Measurements from ENCODE around the gene MSMP. TPM values are rescaled to one million over a fixed set of nuclear protein-coding genes. Genes with fewer than 3 reads are reported as not detected.

MSMP gene
- total RNA-seq, 8 experiments from 2014 or later: not detected

GRCh38 chr9:35725362-35725761 lies 28.7 kb downstream of the MSMP start:
- 90 to 100% (median 95%) methylated on average over 4 to 8 of the region's 11 CpGs; no CpG with 5 or more reads in 5 of the 10 experiments for WGBS, 10 experiments
- no peak for ATAC-seq (replicated peaks in 6 of 8)
- H3K27ac ChIP-seq: no peak overlapping the region
- in situ Hi-C loops (cut with MboI; ENCODE audit: low pct_unique_long_range_greater_than_20kb in 2 of 9, low sequenced_read_pairs in 9 of 9, unreplicated experiment in 9 of 9): no loop called here
- no peak overlapping the region for H3K4me3 ChIP-seq
- peaks cover 17 to 28% of the 10 kb centered on the region in 2 donors for H3K4me1 ChIP-seq (replicated peaks in 1 of 2)

DNA sequence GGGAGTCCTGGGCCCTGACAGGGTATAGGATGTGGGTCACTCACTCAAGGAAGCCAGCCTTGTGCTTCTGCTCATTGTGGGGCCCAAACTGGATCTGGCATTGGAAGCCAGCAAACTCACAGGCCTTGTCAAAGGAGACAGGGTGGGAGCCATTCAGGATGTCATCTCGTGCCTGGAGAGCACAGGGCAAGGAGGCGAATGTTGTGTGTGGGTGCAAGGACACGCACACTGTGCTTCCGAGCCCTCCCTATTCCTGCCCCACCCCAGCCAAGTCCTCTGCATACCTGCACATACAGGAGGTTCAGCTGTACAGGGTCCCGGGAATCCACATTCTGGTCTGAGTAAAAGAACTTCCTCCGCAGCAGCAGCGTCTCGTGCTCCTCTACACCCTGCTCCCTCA lies 30.2 kb downstream of the MSMP start:
- Histone ChIP-seq H3K27ac (no peak overlapping the region), H3K4me1 (replicated peaks in 1 of 2) (peaks cover 5 to 15% of the 10 kb centered on the region in 2 donors), H3K4me3 (no peak overlapping the region)
- in situ Hi-C loops (cut with MboI; ENCODE audit: low pct_unique_long_range_greater_than_20kb in 2 of 9, low sequenced_read_pairs in 9 of 9, unreplicated experiment in 9 of 9): no loop called here
- ATAC-seq (replicated peaks in 6 of 8): no peak
- 100% methylated on average over 3 of the region's 8 CpGs; no CpG with 5 or more reads in 9 of the 10 experiments for WGBS, 10 experiments

GRCh38 chr9:35723426-35723825 lies 30.6 kb downstream of the MSMP start:
- H3K4me3 ChIP-seq: no peak overlapping the region
- H3K4me1 ChIP-seq (replicated peaks in 1 of 2): peaks cover under 1 to 11% of the 10 kb centered on the region in 2 donors
- in situ Hi-C loops (cut with MboI; ENCODE audit: low pct_unique_long_range_greater_than_20kb in 2 of 9, low sequenced_read_pairs in 9 of 9, unreplicated experiment in 9 of 9): no loop called here
- H3K27ac ChIP-seq: no peak overlapping the region
- ATAC-seq (replicated peaks in 6 of 8): no peak
- WGBS, 10 experiments: 60 to 100% (median 100%) methylated on average over 1 to 2 of the region's 2 CpGs; no CpG with 5 or more reads in 3 of the 10 experiments

DNA sequence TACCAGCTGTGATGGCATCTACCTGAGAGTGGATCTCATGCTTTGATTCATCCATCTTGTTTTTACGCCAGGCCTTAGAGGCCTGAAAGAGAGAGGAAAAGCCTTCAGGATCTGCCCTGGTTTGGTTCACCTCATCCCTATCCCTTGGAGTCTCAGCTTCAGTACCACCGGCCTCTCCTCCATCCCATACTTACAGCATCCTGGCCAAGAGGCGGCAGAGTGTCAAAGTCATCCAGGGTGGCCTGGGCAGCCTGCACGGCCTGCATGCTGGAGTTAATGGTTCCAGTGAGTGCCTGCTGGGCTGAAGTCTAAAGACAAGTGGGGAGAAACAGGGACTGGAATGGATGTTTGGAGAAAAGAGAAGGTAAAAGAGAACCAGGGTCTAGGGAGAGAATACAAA lies 34.5 kb downstream of the MSMP start:
- in situ Hi-C loops (cut with MboI; ENCODE audit: low pct_unique_long_range_greater_than_20kb in 2 of 9, low sequenced_read_pairs in 9 of 9, unreplicated experiment in 9 of 9): no loop called here
- no peaks in the 10 kb centered on the region for H3K4me1 ChIP-seq (replicated peaks in 1 of 2)
- no peak for ATAC-seq (replicated peaks in 6 of 8)
- no peak overlapping the region for H3K27ac ChIP-seq
- no peak overlapping the region for H3K4me3 ChIP-seq
- WGBS, 10 experiments: 83 to 100% (median 97%) methylated on average over 1 to 3 of the region's 4 CpGs; no CpG with 5 or more reads in 4 of the 10 experiments

DNA sequence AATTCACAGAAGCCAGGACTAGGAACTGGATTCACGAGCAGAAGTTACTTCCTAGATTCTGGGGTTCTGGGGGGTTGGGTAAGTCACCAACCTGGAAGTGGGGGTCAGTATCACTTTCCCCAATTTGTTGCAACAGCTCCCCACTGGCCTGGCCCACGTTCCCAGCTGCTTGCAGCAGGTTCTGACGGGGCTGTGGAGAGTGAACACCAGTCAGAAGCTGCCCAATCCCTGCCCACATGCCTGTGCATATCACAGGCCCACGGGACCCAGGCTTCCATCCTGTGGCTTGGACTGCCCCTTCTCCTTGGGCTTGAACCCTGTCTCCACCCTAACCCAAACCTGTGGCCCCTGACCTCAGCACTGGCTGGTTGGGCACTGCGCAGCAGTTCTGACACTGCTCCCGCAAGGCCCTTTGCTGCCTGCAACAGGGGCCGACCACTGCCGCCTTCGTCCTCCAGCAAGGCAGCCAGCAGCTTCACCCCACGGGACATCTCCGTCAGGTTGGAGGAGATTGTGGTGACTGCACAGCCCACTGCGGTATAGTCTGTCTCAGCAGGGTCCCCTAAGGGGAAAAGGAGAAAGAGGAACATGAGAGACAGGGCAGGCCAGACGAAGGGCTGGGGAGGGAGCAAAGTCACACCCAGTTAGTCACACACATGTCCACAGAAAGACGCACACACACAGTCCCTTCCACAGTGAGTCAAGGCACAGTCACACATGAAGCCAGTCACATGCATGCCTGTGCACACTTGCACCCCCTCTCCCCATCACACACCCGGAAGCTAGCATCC lies 35.2 kb downstream of the MSMP start:
- in situ Hi-C loops (cut with MboI; ENCODE audit: low pct_unique_long_range_greater_than_20kb in 2 of 9, low sequenced_read_pairs in 9 of 9, unreplicated experiment in 9 of 9): no loop called here
- H3K4me1 ChIP-seq (replicated peaks in 1 of 2): no peaks in the 10 kb centered on the region
- no peak overlapping the region for H3K4me3 ChIP-seq
- WGBS, 10 experiments: 20 to 100% (median 89%) methylated on average over 1 to 8 of the region's 15 CpGs; no CpG with 5 or more reads in 2 of the 10 experiments
- H3K27ac ChIP-seq: no peak overlapping the region
- ATAC-seq (replicated peaks in 6 of 8): no peak

DNA sequence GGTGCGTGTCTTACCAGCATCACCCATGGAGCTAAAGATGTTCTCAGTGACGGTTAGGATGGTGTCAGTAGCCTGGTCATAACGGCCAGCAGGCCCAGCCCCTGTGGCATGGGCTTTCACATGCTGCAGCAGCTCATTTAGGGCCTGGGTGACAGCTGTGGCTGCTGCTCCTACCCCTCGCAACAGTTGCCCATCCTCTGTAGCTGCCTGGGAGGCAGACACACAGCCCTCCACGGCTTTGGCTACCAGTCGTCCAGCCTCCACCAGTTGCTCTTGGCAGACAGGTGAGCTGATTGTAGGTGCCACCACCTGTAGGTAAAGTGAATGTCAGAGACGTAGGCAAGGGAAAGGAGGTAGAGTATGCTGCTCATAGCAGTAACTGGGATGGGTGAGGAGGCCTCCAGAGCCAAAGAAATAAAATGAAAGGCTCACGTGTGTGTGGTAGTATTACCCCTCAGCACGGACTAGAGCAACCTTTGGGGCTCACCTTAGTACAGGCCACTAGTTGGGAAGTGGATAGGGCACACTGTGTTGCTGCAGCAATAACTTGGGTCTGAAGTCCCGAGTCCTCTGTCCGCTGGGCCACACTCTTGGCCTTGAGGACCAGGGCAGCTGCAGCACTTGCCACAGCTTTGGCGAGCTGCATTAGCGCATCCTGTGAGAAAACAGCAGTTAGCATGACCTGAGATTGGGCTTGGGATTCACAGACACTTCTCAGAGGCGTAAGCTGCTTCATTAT lies 36.8 kb downstream of the MSMP start:
- no peak for ATAC-seq (replicated peaks in 6 of 8)
- Histone ChIP-seq H3K4me3 (no peak overlapping the region), H3K27ac (no peak overlapping the region), H3K4me1 (replicated peaks in 1 of 2) (no peaks in the 10 kb centered on the region)
- WGBS, 10 experiments: 80 to 100% (median 100%) methylated on average over 1 to 10 of the region's 14 CpGs; no CpG with 5 or more reads in 3 of the 10 experiments
- in situ Hi-C loops (cut with MboI; ENCODE audit: low pct_unique_long_range_greater_than_20kb in 2 of 9, low sequenced_read_pairs in 9 of 9, unreplicated experiment in 9 of 9): no loop called here

DNA sequence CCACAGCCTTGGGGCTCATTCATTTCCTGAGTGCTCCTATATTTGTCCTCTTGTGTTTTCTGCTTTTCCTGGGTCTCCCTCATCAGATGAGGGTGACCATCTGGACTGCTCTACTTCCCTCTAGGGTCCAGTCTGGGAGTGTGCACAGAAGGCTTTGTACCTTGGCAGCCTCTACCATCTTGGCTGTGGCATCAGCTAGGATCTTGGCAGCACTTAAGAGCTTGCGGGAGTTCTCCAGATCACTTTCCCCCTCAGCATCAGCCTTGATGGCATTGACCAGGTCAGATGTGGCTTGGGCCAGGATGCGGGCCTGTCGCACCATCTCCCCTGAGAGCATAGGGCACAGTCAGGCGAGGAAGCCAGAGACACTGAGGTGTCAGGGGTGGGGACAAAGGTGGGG lies 37.8 kb downstream of the MSMP start:
- no peaks in the 10 kb centered on the region for H3K4me1 ChIP-seq (replicated peaks in 1 of 2)
- in situ Hi-C loops (cut with MboI; ENCODE audit: low pct_unique_long_range_greater_than_20kb in 2 of 9, low sequenced_read_pairs in 9 of 9, unreplicated experiment in 9 of 9): no loop called here
- 60 to 100% methylated on average over 1 to 3 of the region's 4 CpGs; no CpG with 5 or more reads in 8 of the 10 experiments for WGBS, 10 experiments
- no peak overlapping the region for H3K4me3 ChIP-seq
- H3K27ac ChIP-seq: no peak overlapping the region
- peak in 1 of 8 experiments; percentile 63 for ATAC-seq (replicated peaks in 6 of 8)

DNA sequence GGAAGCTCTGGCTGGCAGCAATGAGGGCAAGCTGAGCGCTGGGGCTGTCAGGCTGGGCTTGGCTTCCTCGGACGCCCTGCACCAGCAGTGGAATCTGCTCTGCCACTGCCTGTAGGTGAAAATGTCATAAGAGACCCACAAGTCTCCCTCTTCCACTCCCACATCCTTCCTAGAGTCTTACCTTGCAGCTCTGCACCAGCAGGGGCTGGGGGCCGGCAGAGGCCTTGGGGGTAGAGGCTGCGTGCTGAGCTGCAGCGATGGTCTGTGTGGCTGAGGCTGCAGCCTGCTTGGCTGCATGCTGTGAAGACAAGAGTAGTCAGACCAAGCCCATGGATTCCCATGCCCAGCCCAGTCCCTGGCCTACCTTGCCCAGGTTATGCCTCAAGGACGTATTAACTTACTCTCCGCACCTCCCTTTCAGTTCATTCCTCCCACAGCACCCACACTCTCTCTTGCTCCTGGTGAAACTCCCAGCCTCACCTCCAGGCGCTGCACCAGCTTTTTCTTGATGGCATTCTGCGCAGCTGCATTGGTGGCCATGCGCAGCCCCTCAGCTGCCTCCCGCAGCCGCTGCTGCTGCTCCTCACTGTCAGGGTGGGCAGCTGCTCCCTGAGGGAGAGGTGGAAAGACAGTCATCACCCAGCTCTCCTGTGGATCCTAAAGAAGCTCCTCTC lies 39.4 kb downstream of the MSMP start:
- ATAC-seq (replicated peaks in 6 of 8): no peak
- H3K4me1 ChIP-seq (replicated peaks in 1 of 2): no peaks in the 10 kb centered on the region
- no peak overlapping the region for H3K27ac ChIP-seq
- in situ Hi-C loops (cut with MboI; ENCODE audit: low pct_unique_long_range_greater_than_20kb in 2 of 9, low sequenced_read_pairs in 9 of 9, unreplicated experiment in 9 of 9): no loop called here
- H3K4me3 ChIP-seq: no peak overlapping the region
- WGBS, 10 experiments: 80 to 100% (median 94%) methylated on average over 3 to 9 of the region's 13 CpGs; no CpG with 5 or more reads in 4 of the 10 experiments

GRCh38 chr9:35714123-35714522 lies 40.0 kb downstream of the MSMP start:
- no peak for ATAC-seq (replicated peaks in 6 of 8)
- H3K4me3 ChIP-seq: no peak overlapping the region
- H3K27ac ChIP-seq: no peak overlapping the region
- WGBS, 10 experiments: 90 to 100% (median 100%) methylated on average over 2 to 4 of the region's 6 CpGs; no CpG with 5 or more reads in 7 of the 10 experiments
- in situ Hi-C loops (cut with MboI; ENCODE audit: low pct_unique_long_range_greater_than_20kb in 2 of 9, low sequenced_read_pairs in 9 of 9, unreplicated experiment in 9 of 9): no loop called here
- H3K4me1 ChIP-seq (replicated peaks in 1 of 2): no peaks in the 10 kb centered on the region

DNA sequence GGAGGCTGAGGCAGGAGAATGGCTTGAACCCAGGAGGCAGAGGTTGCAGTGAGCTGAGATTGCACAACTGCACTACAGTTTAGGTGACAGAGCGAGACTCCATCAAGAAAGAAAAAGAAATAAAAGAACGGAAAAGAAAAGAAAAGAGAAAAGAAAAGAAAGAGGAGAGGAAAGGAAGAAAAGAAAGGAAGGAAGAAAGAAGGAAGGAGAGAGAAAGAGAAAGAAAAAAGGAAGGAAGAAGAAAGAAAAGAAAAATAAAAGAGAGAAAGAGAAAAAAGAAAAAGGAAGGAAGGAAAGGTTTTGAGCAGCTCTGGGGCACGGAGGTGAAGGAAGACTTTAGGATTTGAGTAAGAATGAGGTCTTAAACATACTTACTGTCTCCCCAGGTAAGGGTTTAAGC lies 40.5 kb downstream of the MSMP start:
- no peak overlapping the region for H3K27ac ChIP-seq
- in situ Hi-C loops (cut with MboI; ENCODE audit: low pct_unique_long_range_greater_than_20kb in 2 of 9, low sequenced_read_pairs in 9 of 9, unreplicated experiment in 9 of 9): no loop called here

DNA sequence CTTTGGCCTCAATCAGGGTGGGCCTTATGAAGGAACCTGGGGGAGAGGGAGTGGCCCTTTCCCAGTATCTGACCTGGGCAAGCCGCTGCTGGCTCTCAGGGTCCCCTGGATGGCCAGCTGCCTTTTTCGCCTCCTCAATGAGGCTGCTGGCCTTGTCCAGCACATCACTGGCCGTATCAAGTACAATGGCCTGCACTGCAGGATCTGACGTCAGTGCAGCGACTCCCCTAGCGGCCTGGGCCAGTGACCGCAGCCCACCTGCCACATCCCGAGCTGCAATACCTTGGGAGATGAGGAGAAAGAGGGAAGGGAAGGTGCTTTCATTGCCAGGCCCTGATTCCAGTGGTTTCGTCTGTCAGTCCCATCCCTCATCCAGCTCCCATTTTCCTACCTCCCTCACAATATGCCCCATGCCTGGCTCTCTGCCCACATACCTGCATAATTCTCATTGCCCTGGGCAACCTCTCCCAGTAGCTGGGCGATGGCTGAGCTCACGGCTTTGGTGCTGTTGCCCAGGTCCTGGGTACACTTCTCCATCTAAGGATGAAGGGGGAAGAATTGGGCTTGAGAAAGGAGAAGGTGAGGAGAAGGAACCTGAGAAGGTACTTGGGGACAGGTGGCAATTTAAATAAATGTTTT lies 41.2 kb downstream of the MSMP start:
- in situ Hi-C loops (cut with MboI; ENCODE audit: low pct_unique_long_range_greater_than_20kb in 2 of 9, low sequenced_read_pairs in 9 of 9, unreplicated experiment in 9 of 9): no loop called here
- Histone ChIP-seq H3K27ac (no peak overlapping the region), H3K4me1 (replicated peaks in 1 of 2) (no peaks in the 10 kb centered on the region), H3K4me3 (no peak overlapping the region)
- peak in 1 of 8 experiments; percentile 44 for ATAC-seq (replicated peaks in 6 of 8)
- 80 to 93% (median 90%) methylated on average over 2 to 5 of the region's 11 CpGs; no CpG with 5 or more reads in 3 of the 10 experiments for WGBS, 10 experiments

More for the DNA sequence above, 40.5 kb downstream of the MSMP start:
- Histone ChIP-seq H3K4me3 (no peak overlapping the region), H3K4me1 (replicated peaks in 1 of 2) (no peaks in the 10 kb centered on the region)
- no peak for ATAC-seq (replicated peaks in 6 of 8)
- 88 to 100% (median 98%) methylated on average over 2 to 3 of the region's 3 CpGs for WGBS, 10 experiments

GRCh38 chr9:35711501-35712428 lies 42.3 kb downstream of the MSMP start:
- 53 to 100% (median 94%) methylated on average over 2 to 13 of the region's 21 CpGs for WGBS, 10 experiments
- Histone ChIP-seq H3K27ac (no peak overlapping the region), H3K4me3 (no peak overlapping the region), H3K4me1 (replicated peaks in 1 of 2) (no peaks in the 10 kb centered on the region)
- in situ Hi-C loops (cut with MboI; ENCODE audit: low pct_unique_long_range_greater_than_20kb in 2 of 9, low sequenced_read_pairs in 9 of 9, unreplicated experiment in 9 of 9): no loop called here
- no peak for ATAC-seq (replicated peaks in 6 of 8)

All from motor neuron (in vitro differentiated cells).